K562 (cell line): Measurements from ENCODE around the gene DRC1. TPM values are rescaled to one million over a fixed set of nuclear protein-coding genes. Genes with fewer than 3 reads are reported as not detected.

Source experiments
- ARNT ChIP-seq, 2 experiments: fragments of 450-650 bp; IDR thresholded peaks; 2 replicates each; pipeline ENCODE4 v1.6.1; 2016; ENCODE audit warnings: mild to moderate bottlenecking in 1 of 2
- SIX5 ChIP-seq, 2 experiments: IDR thresholded peaks; 2 replicates each; pipeline ENCODE4 v1.6.1; 2011; ENCODE audit warnings: low read length in 2 of 2, borderline replicate concordance in 1 of 2, low read depth in 1 of 2, mild to moderate bottlenecking in 1 of 2, moderate library complexity in 1 of 2; ENCODE audit not compliant: insufficient read depth in 1 of 2
- ZMIZ1 ChIP-seq, 2 experiments: fragments of 150-350 bp in 1 of 2; IDR thresholded peaks; 2 replicates each; pipeline ENCODE4 v1.6.1; 2012 to 2016; ENCODE audit warnings: low read depth in 2 of 2, low read length in 2 of 2, mild to moderate bottlenecking in 1 of 2, moderate library complexity in 1 of 2
- ZNF639 ChIP-seq, 2 experiments: fragments of 200-800 bp in 1 of 2; sonication (Bioruptor generic) in 1 of 2; sonication (generic) in 1 of 2; formaldehyde crosslinking in 1 of 2; IDR thresholded peaks in 1 of 2; conservative IDR thresholded peaks in 1 of 2; 2 replicates each; pipeline versions ENCODE4 v1.5.0 to v1.6.1; 2016 to 2020; ENCODE audit warnings: missing compliant biosample characterization in 1 of 2, missing genetic modification characterization in 1 of 2, missing genetic modification reagents in 1 of 2
- polyA plus RNA-seq, 8 experiments: library from polyadenylated mRNA; depleted of rRNA in 4 of 8; stranded (reverse) in 5 of 8; unstranded in 3 of 8; fragments of >200 nt; fragmentation: Nextera tagmentation in 2 of 8; fragmentation: Illumina TruSeq in 1 of 8; extraction: Ambion mirVana in 2 of 8; extraction: Trizol in 1 of 8; gene quantifications; 2 replicates each; pipeline versions ENCODE4 v1.2.1 to v1.2.3, GENCODE V29; 2011 to 2014; ENCODE audit warnings: inconsistent platforms in 1 of 8, missing spikeins in 1 of 8
- total RNA-seq, 7 experiments: library from RNA; depleted of rRNA in 6 of 7; stranded (reverse); fragments of >200 nt in 6 of 7; fragmentation: Illumina TruSeq in 2 of 7; extraction: Trizol in 2 of 7; gene quantifications; 2 replicates each; pipeline versions ENCODE4 v1.2.1 to v1.2.3, GENCODE V29; 2011 to 2021; ENCODE audit warnings: low replicate concordance in 1 of 7

Gene DRC1
- total and polyA plus RNA-seq, 9 of the 15 experiments (the other 6 are each of a cell fraction or from before 2014, with no cell fraction given) = 0.07 to 0.10 TPM; not detected in 7

GRCh38 chr2:26432859-26433258 is 31.1 kb downstream of the DRC1 start (continued):
- no peak for TF ChIP-seq ZNF639 (CRISPR knock-in tag; conservative IDR thresholded peaks at IDR 0.05 in 1 of 2, IDR thresholded peaks at IDR 0.05 in 1 of 2)
- no peak for TF ChIP-seq ZMIZ1 (IDR thresholded peaks at IDR 0.05; ENCODE audit: low read depth in 2 of 2, low read length in 2 of 2)
- TF ChIP-seq SIX5 (IDR thresholded peaks at IDR 0.05; ENCODE audit: borderline replicate concordance in 1 of 2, insufficient read depth in 1 of 2, low read depth in 1 of 2, low read length in 2 of 2) = no peak
- TF ChIP-seq ARNT (IDR thresholded peaks at IDR 0.05) = no peak
